Measurements from ENCODE around the gene SCUBE1. TPM values are rescaled to one million over a fixed set of nuclear protein-coding genes. Genes with fewer than 3 reads are reported as not detected.
A peak's percentile ranks its signal among the peaks of the same experiment; 100 is the strongest.

Gene SCUBE1
- total and polyA plus RNA-seq, 3 donors from 2014 or later, result 11.0 to 28.9 (median 23.5) TPM

DNA sequence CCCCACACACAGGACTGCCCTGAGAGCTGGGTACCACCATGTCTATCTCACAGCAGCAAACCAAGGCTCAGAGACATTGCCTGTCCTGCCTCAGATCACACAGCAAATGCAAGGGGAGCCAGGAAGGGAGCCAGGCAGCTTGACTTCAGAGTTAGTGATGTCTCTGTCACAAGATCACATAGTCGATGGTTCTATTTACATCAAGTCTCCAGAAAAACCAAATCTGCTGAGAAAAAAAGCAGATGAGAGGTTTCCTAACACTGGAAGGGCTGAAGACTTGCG lies 16.1 kb downstream of the SCUBE1 start:
- Histone ChIP-seq H3K4me3 (no peak overlapping the region), H3K27ac (no peak overlapping the region), H3K27me3 (no peaks in the 10 kb centered on the region), H3K9me3 (no peaks in the 10 kb centered on the region), H3K4me1 (peaks cover 4% of the 10 kb centered on the region), H3K36me3 (ENCODE audit: low read depth, missing control alignments) (no peaks in the 10 kb centered on the region)
- DNase-seq, result no peak
- no peak for TF ChIP-seq POLR2A (IDR thresholded peaks at IDR 0.05)
- TF ChIP-seq, protein P1, sequence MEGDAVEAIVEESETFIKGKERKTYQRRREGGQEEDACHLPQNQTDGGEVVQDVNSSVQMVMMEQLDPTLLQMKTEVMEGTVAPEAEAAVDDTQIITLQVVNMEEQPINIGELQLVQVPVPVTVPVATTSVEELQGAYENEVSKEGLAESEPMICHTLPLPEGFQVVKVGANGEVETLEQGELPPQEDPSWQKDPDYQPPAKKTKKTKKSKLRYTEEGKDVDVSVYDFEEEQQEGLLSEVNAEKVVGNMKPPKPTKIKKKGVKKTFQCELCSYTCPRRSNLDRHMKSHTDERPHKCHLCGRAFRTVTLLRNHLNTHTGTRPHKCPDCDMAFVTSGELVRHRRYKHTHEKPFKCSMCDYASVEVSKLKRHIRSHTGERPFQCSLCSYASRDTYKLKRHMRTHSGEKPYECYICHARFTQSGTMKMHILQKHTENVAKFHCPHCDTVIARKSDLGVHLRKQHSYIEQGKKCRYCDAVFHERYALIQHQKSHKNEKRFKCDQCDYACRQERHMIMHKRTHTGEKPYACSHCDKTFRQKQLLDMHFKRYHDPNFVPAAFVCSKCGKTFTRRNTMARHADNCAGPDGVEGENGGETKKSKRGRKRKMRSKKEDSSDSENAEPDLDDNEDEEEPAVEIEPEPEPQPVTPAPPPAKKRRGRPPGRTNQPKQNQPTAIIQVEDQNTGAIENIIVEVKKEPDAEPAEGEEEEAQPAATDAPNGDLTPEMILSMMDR (IDR thresholded peaks at IDR 0.05), result no peak
- WGBS, 2 donors, result 87 to 93% methylated on average over 1 to 2 of the region's 2 CpGs
- intact Hi-C loops (cut with DNase I; ENCODE audit: low total_unique reads), result no loop called here

DNA sequence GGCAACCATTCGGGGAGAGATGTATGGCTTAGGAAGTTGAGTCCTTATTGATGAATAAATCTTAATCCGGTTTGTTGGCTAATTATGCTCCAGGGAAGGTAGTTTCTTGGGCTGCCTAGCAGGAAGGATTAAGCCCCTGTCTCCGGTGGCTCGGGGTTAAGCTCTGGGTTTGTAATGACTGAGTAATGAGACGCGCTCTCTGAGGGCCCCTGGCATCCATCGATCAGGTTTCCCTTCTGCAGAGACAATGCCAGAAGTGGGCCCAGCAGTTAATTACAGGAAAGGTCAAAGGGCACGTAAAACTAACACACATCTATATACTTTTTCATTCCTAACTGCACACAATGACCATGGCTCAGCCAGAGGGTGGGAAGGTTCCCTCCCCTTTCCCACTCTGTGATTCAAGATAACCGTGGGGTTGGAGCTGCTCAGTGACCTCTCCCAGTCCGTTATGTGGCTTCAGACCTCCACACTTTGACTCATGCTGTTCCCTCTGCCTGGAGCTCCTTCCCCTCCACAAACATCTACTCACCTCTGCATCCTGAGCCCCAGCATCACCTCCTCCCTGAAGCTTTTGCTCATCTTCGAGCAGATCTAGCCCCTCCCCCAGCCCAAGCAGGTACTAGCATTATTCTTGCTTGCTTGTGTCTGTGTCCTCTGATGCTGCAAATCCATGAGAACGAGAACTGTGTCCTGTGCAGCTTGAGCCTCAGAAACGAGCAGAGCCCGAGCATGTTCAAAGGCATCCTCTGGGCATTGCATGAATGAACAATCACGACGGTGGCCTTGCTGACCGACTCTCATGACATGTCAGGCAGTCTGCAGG lies 16.6 kb downstream of the SCUBE1 start:
- intact Hi-C loops (cut with DNase I; ENCODE audit: low total_unique reads), result no loop called here
- Histone ChIP-seq H3K27ac (no peak overlapping the region), H3K9me3 (no peaks in the 10 kb centered on the region), H3K4me3 (no peak overlapping the region), H3K4me1 (peaks cover 4% of the 10 kb centered on the region), H3K27me3 (no peaks in the 10 kb centered on the region), H3K36me3 (ENCODE audit: low read depth, missing control alignments) (no peaks in the 10 kb centered on the region)
- TF ChIP-seq, protein P1 (IDR thresholded peaks at IDR 0.05), result no peak
- no peak for TF ChIP-seq POLR2A (IDR thresholded peaks at IDR 0.05)
- 82 to 85% methylated on average over 17 of the region's 17 CpGs for WGBS, 2 donors
- DNase-seq, result no peak

DNA sequence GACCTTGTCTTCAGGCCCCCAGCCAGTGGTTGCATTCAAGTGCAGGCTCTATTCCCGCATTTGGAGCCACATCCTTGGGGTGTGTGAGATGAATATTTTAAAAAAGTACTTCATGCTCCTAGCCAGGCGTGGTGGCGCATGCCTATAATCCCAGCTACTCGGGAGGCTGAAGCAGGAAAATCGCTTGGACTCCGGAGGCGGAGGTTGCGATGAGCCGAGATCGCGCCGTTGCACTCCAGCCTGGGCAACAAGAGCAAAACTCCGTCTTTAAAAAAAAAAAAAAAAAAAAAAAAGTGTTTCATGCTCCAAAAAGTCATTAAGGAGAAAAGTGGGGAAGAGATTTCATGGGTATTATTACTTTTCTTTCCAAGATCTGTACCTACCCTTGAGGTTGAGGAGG lies 18.0 kb downstream of the SCUBE1 start:
- H3K4me3 ChIP-seq, result no peak overlapping the region
- intact Hi-C loops (cut with DNase I; ENCODE audit: low total_unique reads), result no loop called here

DNA sequence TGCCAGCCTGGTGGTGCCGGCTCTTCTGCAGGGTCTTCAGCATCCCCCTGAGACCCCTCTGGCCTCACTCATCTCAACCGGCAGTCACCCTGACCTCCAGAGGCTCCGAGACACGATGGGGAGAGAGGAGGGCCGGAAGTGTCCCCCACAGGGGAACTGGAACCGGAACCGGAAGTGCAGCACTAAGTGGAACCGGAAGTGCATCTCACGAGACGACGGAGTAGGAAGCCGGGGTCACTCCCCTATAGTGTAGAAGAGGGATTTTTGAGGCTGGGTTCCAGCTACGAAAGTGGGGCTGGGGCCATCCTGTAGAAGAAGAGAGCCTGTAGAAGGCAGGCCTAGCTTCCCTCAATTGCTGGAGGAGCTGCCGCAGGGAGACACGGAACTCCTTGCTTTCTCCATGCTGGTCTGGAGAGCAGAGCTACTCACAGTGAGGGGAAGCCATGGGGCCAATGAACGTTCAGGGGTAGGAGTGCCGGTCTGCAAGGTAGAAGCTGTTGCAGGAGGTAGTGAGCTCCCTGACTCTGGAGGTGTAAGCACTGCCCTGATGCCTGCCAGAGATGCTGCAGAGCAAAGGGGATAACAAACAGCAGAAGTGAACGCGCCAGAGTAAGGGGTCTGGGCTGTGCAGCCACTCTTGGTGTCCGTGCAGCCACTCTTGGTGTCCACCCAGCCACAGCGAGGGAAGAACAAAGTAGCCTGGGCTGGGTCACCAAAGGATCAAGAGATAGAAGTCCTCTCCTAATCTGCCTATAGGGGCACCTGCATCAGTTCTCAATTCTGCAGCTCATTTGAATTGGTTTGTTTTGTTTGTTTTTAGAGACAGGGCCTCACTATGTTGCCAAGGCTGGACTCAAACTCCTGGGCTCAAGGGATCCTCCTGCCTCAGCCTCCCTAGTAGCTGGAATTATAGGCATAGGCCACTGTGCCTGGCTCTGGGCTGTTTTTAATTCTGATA lies 21.9 kb downstream of the SCUBE1 start:
- Histone ChIP-seq H3K4me1 (peaks cover 4% of the 10 kb centered on the region), H3K36me3 (ENCODE audit: low read depth, missing control alignments) (no peaks in the 10 kb centered on the region), H3K27me3 (no peaks in the 10 kb centered on the region), H3K27ac (no peak overlapping the region), H3K4me3 (peak overlapping the region; percentile 31 to 54), H3K9me3 (no peaks in the 10 kb centered on the region)
- WGBS, 2 donors, result 37 to 71% methylated on average over 15 to 21 of the region's 21 CpGs
- intact Hi-C loops (cut with DNase I; ENCODE audit: low total_unique reads), result no loop called here
- DNase-seq, result peak; percentile 70
- TF ChIP-seq, protein P1 (IDR thresholded peaks at IDR 0.05), result no peak
- TF ChIP-seq POLR2A (IDR thresholded peaks at IDR 0.05), result no peak

More for the DNA sequence above, 18.0 kb downstream of the SCUBE1 start:
- no peak for DNase-seq
- Histone ChIP-seq H3K9me3 (no peaks in the 10 kb centered on the region), H3K27ac (no peak overlapping the region), H3K36me3 (ENCODE audit: low read depth, missing control alignments) (no peaks in the 10 kb centered on the region), H3K27me3 (no peaks in the 10 kb centered on the region), H3K4me1 (peaks cover 4% of the 10 kb centered on the region)
- no peak for TF ChIP-seq POLR2A (IDR thresholded peaks at IDR 0.05)
- TF ChIP-seq, protein P1 (IDR thresholded peaks at IDR 0.05), result no peak
- WGBS, 2 donors, result 92 to 94% methylated on average over 13 of the region's 13 CpGs
